Gastroesophageal sphincter (tissue), 4 donors: ENCODE measurements around the gene OPRL1. TPM values are rescaled to one million over a fixed set of nuclear protein-coding genes. Genes with fewer than 3 reads are reported as not detected.

ENCODE experiments used
- ATAC-seq: fragments of 150-250 bp; one replicate; pipeline ENCODE4 v1.9.1; 2016; ENCODE audit warnings: mild to moderate bottlenecking, moderate library complexity
- H3K27ac ChIP-seq, 4 donors: fragments of 200-600 bp; sonication (generic) in 3 of 4; 1 replicate in 3 of 4; 2 replicates in 1 of 4; pipeline ENCODE4 v1.5.1; 2016 to 2019
- H3K27me3 ChIP-seq: fragments of 200-600 bp; sonication (generic); one replicate; pipeline ENCODE4 v1.5.1; 2019
- H3K36me3 ChIP-seq, 2 donors: fragments of 200-600 bp; sonication (generic); one replicate each; pipeline ENCODE4 v1.5.1; 2019; ENCODE audit warnings: control low read depth in 1 of 2
- H3K4me1 ChIP-seq, 3 donors: fragments of 200-600 bp; sonication (generic); 1 replicate in 2 of 3; 2 replicates in 1 of 3; pipeline ENCODE4 v1.5.1; 2016 to 2019; ENCODE audit warnings: control low read depth in 2 of 3
- H3K4me3 ChIP-seq, 2 donors: fragments of 200-600 bp; sonication (generic); one replicate each; pipeline ENCODE4 v1.5.1; 2019; ENCODE audit warnings: mild to moderate bottlenecking in 1 of 2, moderate library complexity in 1 of 2
- H3K9me3 ChIP-seq, 3 donors: fragments of 200-600 bp; sonication (generic); one replicate each; pipeline ENCODE4 v1.5.1; 2017 to 2019; ENCODE audit warnings: control low read depth in 2 of 3
- EP300 ChIP-seq: sonication (generic); formaldehyde crosslinking; IDR thresholded peaks from one replicate; pipeline ENCODE4 v1.6.1; 2017; ENCODE audit warnings: antibody characterized with exemption, mild to moderate bottlenecking
- POLR2A ChIP-seq, 2 donors: fragments of 450-650 bp; IDR thresholded peaks; one replicate each; pipeline ENCODE4 v1.6.1; 2017; ENCODE audit warnings: antibody characterized with exemption in 2 of 2, mild to moderate bottlenecking in 2 of 2, moderate library complexity in 1 of 2
- POLR2AphosphoS5 ChIP-seq: sonication (generic); formaldehyde crosslinking; IDR thresholded peaks from one replicate; pipeline ENCODE4 v1.6.1; 2017; ENCODE audit warnings: antibody characterized with exemption
- WGBS, 2 donors: methylation state at CpG; one replicate each; pipeline ENCODE4 v1.1.5; 2018; ENCODE audit warnings: low coverage in 1 of 2; 5-methylcytosine and 5-hydroxymethylcytosine counted together
- total RNA-seq, 4 donors: library from RNA; depleted of rRNA; stranded (reverse); fragments of >200 nt; gene quantifications; one replicate each; pipeline ENCODE4 v1.1.0, GENCODE V29; 2016
- TF ChIP-seq, protein P1 (sequence below), 4 experiments: fragments of 200-600 bp in 2 of 4; fragments of 450-650 bp in 2 of 4; sonication (generic) in 1 of 4; IDR thresholded peaks; one replicate each; pipeline ENCODE4 v1.5.1; 2017 to 2019; ENCODE audit warnings: antibody characterized with exemption in 4 of 4, mild to moderate bottlenecking in 2 of 4, moderate library complexity in 2 of 4

OPRL1 gene
- total RNA-seq, 4 donors from 2014 or later: 0.50 to 1.1 (median 0.66) TPM

DNA sequence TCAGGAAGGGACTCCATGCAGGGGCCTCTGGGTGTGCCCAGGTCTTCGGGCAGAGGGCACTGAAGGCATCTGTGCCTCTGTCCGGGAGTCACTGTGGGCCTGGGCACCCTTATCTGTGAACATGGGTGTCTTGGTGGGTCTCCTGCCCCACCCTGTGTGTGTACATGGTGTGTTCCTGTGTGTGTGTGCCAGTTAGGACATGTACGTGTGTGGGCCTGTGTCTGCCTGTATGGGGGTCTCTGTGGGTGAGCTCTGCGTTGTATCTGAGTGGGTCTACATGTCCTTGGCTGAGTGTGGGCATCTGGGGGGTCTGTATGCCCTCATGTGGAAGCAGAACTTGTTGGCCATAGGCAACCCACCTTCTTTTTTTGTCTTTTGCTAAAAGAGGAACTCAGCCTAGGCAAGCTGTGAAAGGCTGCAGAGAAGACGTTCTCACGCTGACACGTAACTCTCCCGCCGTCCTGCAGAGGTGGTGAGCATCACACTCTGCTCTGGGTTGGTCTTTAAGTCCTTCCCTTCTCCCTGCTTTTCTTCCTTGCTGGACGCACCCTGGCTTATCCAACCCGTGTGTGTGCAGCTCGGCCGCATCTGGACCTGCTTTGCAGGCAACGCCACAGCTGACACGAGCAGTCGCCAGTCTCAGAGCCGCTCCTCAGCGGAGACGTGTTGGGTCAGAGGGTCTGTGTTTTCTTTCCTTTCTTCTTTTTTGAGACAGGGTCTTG lies 28.0 kb downstream of the OPRL1 start:
- no peak for TF ChIP-seq POLR2AphosphoS5
- TF ChIP-seq, protein P1, sequence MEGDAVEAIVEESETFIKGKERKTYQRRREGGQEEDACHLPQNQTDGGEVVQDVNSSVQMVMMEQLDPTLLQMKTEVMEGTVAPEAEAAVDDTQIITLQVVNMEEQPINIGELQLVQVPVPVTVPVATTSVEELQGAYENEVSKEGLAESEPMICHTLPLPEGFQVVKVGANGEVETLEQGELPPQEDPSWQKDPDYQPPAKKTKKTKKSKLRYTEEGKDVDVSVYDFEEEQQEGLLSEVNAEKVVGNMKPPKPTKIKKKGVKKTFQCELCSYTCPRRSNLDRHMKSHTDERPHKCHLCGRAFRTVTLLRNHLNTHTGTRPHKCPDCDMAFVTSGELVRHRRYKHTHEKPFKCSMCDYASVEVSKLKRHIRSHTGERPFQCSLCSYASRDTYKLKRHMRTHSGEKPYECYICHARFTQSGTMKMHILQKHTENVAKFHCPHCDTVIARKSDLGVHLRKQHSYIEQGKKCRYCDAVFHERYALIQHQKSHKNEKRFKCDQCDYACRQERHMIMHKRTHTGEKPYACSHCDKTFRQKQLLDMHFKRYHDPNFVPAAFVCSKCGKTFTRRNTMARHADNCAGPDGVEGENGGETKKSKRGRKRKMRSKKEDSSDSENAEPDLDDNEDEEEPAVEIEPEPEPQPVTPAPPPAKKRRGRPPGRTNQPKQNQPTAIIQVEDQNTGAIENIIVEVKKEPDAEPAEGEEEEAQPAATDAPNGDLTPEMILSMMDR (IDR thresholded peaks at IDR 0.05): no peak
- WGBS, 2 donors: 60 to 66% methylated on average over 15 of the region's 19 CpGs
- H3K36me3 ChIP-seq: no peaks in the 10 kb centered on the region
- no peak overlapping the region for H3K4me3 ChIP-seq
- H3K27ac ChIP-seq: no peak overlapping the region
- ATAC-seq: no peak
- H3K4me1 ChIP-seq: no peaks in the 10 kb centered on the region
- H3K27me3 ChIP-seq: peaks cover 55% of the 10 kb centered on the region
- no peaks in the 10 kb centered on the region for H3K9me3 ChIP-seq

DNA sequence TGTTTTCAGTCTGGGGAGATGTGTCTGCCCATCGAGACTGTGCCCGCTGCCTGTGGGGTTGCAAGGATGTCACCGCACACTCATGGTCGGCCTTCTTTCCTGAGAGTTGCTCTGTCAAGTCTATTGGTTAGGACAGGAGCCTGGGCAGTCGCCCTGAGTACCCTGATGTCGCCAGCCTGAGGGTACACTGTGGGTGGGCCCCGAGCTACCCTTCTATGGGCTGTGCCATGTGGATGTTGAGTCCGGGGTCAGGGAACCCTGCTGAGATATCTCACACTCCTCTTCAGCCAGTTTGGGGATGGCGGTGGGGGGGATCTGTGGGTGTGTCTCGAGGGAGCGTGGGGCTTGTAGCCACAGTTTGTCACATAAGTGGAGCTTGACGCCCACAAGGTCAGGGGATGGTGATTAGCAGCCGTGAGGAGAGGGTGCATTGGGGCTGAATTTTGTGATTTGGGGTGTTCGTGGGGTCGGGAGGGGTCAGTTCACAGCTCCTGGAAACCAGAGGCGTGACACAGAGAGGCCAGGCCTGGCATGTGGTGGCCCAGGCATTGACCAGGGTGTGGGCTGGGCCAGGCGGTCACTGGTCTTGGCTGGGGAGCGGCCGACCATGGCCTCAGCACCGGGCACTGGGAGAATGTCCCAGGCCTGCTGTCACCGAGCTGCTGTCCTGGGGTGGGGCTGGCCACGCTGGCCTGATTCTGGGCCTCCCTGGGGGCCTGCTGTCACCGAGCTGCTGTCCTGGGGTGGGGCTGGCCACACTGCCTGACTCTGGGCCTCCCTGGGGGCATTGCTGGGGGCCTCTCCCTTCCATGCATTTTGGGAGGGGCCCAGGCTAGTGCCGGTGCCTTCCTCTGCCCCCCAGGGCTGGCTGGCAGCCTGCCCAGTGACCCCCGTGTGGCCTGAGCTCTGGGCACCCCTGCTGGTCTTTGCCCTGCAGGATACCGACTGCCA lies 29.1 kb downstream of the OPRL1 start:
- WGBS, 2 donors: 70% methylated on average over 10 of the region's 26 CpGs; no CpG with 5 or more reads in 1 of the 2 donors
- peaks cover 44% of the 10 kb centered on the region for H3K27me3 ChIP-seq
- no peak overlapping the region for H3K27ac ChIP-seq
- no peak for ATAC-seq
- H3K9me3 ChIP-seq: no peaks in the 10 kb centered on the region
- H3K4me1 ChIP-seq: no peaks in the 10 kb centered on the region
- no peak overlapping the region for H3K4me3 ChIP-seq
- no peaks in the 10 kb centered on the region for H3K36me3 ChIP-seq
- no peak for TF ChIP-seq POLR2AphosphoS5
- TF ChIP-seq, protein P1 (IDR thresholded peaks at IDR 0.05): no peak
- no peak for TF ChIP-seq POLR2A (IDR thresholded peaks at IDR 0.05)
- no peak for TF ChIP-seq EP300

- ATAC-seq: no peak
- H3K9me3 ChIP-seq: no peaks in the 10 kb centered on the region
- peaks cover 35% of the 10 kb centered on the region for H3K27me3 ChIP-seq
- no peak overlapping the region for H3K27ac ChIP-seq
- WGBS, 2 donors: no CpG with 5 or more reads among the region's 16 CpGs
- H3K36me3 ChIP-seq: no peaks in the 10 kb centered on the region
- TF ChIP-seq POLR2AphosphoS5: no peak
- TF ChIP-seq, protein P1 (IDR thresholded peaks at IDR 0.05): no peak
- TF ChIP-seq EP300: no peak
- no peak for TF ChIP-seq POLR2A (IDR thresholded peaks at IDR 0.05)
- no peaks in the 10 kb centered on the region for H3K4me1 ChIP-seq
- H3K4me3 ChIP-seq: no peak overlapping the region
These were observed 30.0 kb downstream of the OPRL1 start for GRCh38 chr20:64109831-64110391.

DNA sequence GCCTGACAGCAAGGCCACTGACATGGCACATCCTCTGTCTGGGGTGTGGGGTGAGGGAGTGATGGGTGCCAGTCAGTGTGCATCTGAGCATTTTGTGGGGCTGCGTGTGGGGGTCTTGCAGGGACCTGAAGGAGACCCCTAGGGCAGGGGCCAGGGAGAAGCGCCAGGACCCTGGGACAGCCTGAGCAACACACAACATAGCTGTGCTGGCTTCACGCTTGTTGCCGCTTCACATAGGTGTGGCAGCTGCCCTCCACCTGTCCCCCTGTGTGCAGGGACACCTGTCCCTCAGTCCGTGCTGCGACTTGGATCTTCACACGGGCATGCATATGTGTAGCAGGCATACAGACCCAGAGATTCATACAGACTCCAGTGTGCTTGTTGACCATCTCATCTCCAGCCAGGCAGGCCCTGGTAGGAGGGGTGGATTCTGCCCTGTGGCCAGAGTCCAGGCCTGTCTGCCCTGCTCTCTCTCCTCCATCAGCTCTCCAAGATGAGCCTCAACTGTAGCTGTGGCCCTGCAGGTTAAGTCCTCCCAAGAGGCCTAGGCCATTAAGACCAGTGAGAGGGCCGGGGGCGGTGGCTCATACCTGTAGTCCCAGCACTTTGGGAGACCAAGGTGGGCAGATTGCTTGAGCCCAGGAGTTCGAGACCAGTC lies 30.7 kb downstream of the OPRL1 start:
- peak in 1 of 2 donors; percentile 10 for TF ChIP-seq POLR2A (IDR thresholded peaks at IDR 0.05)
- TF ChIP-seq, protein P1 (IDR thresholded peaks at IDR 0.05): no peak
- 60% methylated on average over 2 of the region's 10 CpGs; no CpG with 5 or more reads in 1 of the 2 donors for WGBS, 2 donors
- peaks cover 32% of the 10 kb centered on the region for H3K27me3 ChIP-seq
- no peaks in the 10 kb centered on the region for H3K9me3 ChIP-seq
- no peak overlapping the region for H3K4me3 ChIP-seq
- H3K4me1 ChIP-seq: no peaks in the 10 kb centered on the region
- no peaks in the 10 kb centered on the region for H3K36me3 ChIP-seq
- H3K27ac ChIP-seq: no peak overlapping the region
- ATAC-seq: no peak
